HepG2 (cell line): Measurements from ENCODE around the gene ADAMTSL3. TPM values are rescaled to one million over a fixed set of nuclear protein-coding genes. Genes with fewer than 3 reads are reported as not detected.

Source experiments
- DZIP1 ChIP-seq: sonication (generic); formaldehyde crosslinking; IDR thresholded peaks from 2 replicates; pipeline ENCODE4 v1.5.0; 2020; ENCODE audit warnings: mild to moderate bottlenecking, missing genetic modification reagents
- EP300 ChIP-seq, 3 experiments: sonication (generic) in 1 of 3; formaldehyde crosslinking in 1 of 3; IDR thresholded peaks; 2 replicates each; pipeline versions ENCODE4 v1.5.1 to v1.6.1; 2011 to 2020; ENCODE audit warnings: low read depth in 2 of 3, low read length in 2 of 3, borderline replicate concordance in 1 of 3, improper control_type of control experiment in 1 of 3, mild to moderate bottlenecking in 1 of 3, missing genetic modification reagents in 1 of 3, moderate library complexity in 1 of 3
- FLYWCH1 ChIP-seq: sonication (generic); formaldehyde crosslinking; IDR thresholded peaks from 2 replicates; pipeline ENCODE4 v1.8.1; 2023; ENCODE audit warnings: mild to moderate bottlenecking, missing genetic modification reagents
- IKZF5 ChIP-seq: IDR thresholded peaks from 2 replicates; pipeline ENCODE4 v1.6.1; 2018; ENCODE audit warnings: missing genetic modification reagents, mild to moderate bottlenecking, missing compliant biosample characterization
- JDP2 ChIP-seq: sonication (generic); formaldehyde crosslinking; IDR thresholded peaks from 2 replicates; pipeline ENCODE4 v1.8.1; 2022; ENCODE audit warnings: missing genetic modification reagents, borderline replicate concordance
- KAT8 ChIP-seq: IDR thresholded peaks from 2 replicates; pipeline ENCODE4 v1.6.1; 2016; ENCODE audit warnings: missing genetic modification reagents, missing compliant biosample characterization
- PRDM10 ChIP-seq: sonication (generic); formaldehyde crosslinking; IDR thresholded peaks from 2 replicates; pipeline ENCODE4 v1.4.0; 2020; ENCODE audit warnings: low read depth, missing genetic modification reagents
- TCF7 ChIP-seq: sonication (generic); IDR thresholded peaks from 2 replicates; pipeline ENCODE4 v1.6.1; 2016; ENCODE audit warnings: antibody characterized with exemption, low read depth
- ZNF441 ChIP-seq: sonication (generic); formaldehyde crosslinking; IDR thresholded peaks from 2 replicates; pipeline ENCODE4 v1.7.0; 2021; ENCODE audit warnings: missing genetic modification reagents, borderline replicate concordance
- ZNF496 ChIP-seq: sonication (generic); formaldehyde crosslinking; IDR thresholded peaks from 2 replicates; pipeline ENCODE4 v1.8.1; 2023; ENCODE audit warnings: mild to moderate bottlenecking, moderate library complexity, missing genetic modification reagents; ENCODE audit not compliant: insufficient replicate concordance
- ZNF501 ChIP-seq: sonication (generic); formaldehyde crosslinking; IDR thresholded peaks from 2 replicates; pipeline ENCODE4 v1.5.1; 2020; ENCODE audit warnings: mild to moderate bottlenecking, moderate library complexity, missing genetic modification reagents
- ZNF792 ChIP-seq: IDR thresholded peaks from 2 replicates; pipeline ENCODE4 v1.6.1; 2016
- polyA plus RNA-seq, 8 experiments: library from polyadenylated mRNA; depleted of rRNA in 3 of 8; stranded (reverse) in 7 of 8; unstranded in 1 of 8; fragments of >200 nt; fragmentation: Illumina TruSeq in 4 of 8; extraction: Trizol in 4 of 8; gene quantifications; 2 replicates each; pipeline versions ENCODE4 v1.2.1 to v1.2.3, GENCODE V29; 2011 to 2016; ENCODE audit warnings: low read depth in 4 of 8, missing spikeins in 1 of 8, mixed read lengths in 1 of 8; ENCODE audit not compliant: insufficient read depth in 1 of 8
- total RNA-seq, 5 experiments: library from RNA; depleted of rRNA; stranded (reverse); fragments of >200 nt; fragmentation: Illumina TruSeq; extraction: Trizol; gene quantifications; 2 replicates each; pipeline ENCODE4 v1.2.3, GENCODE V29; 2016; ENCODE audit warnings: low read depth in 1 of 5
- TF ChIP-seq, protein P1 (sequence below), 2 experiments: fragments of 450-650 bp in 1 of 2; sonication (generic) in 1 of 2; formaldehyde crosslinking; IDR thresholded peaks; 2 replicates each; pipeline versions ENCODE4 v1.5.0 to v1.8.0; 2020 to 2022; ENCODE audit warnings: mild to moderate bottlenecking in 1 of 2, missing genetic modification reagents in 1 of 2

The ADAMTSL3 gene
- total and polyA plus RNA-seq, 2 of the 13 experiments (the other 11 are each of a cell fraction or from before 2014, with no cell fraction given): 0.04 to 0.09 TPM

- TF ChIP-seq, protein P1, sequence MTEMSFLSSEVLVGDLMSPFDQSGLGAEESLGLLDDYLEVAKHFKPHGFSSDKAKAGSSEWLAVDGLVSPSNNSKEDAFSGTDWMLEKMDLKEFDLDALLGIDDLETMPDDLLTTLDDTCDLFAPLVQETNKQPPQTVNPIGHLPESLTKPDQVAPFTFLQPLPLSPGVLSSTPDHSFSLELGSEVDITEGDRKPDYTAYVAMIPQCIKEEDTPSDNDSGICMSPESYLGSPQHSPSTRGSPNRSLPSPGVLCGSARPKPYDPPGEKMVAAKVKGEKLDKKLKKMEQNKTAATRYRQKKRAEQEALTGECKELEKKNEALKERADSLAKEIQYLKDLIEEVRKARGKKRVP (CRISPR knock-in tag; IDR thresholded peaks at IDR 0.05): peak in 1 of 2 experiments; percentile 57; a peak in 1 of 4 replicates
- TF ChIP-seq ZNF501 (CRISPR knock-in tag) (no peak), ZNF792 (CRISPR knock-in tag) (no peak), EP300 (IDR thresholded peaks at IDR 0.05; ENCODE audit: low read depth in 2 of 2, low read length in 2 of 2) (peak in 1 of 2 experiments; percentile 40; a peak in 1 of 4 replicates), EP300 (CRISPR knock-in tag; IDR thresholded peaks at IDR 0.05; ENCODE audit: borderline replicate concordance) (no peak), KAT8 (CRISPR knock-in tag) (0 out of 2 replicates have a peak, but pooled peaks have one; percentile 41), ZNF496 (no peak), FLYWCH1 (CRISPR knock-in tag) (no peak), ZNF441 (peak; percentile 52; the same call in 1 of the 2 replicates), DZIP1 (CRISPR knock-in tag) (no peak), IKZF5 (peak; percentile 32; the same call in 1 of the 2 replicates), TCF7 (peak; percentile 59), PRDM10 (CRISPR knock-in tag) (no peak), JDP2 (CRISPR knock-in tag) (no peak)
Measured at GRCh38 chr15:83930392-83931212, 276.7 kb downstream of the ADAMTSL3 start (continued).
